ENCODE measurements around the gene IL17RE.
"Not testable (repeated sequence)": the region's sequence is repeated elsewhere in the genome, so short reads cannot be mapped to it uniquely, and the experiment has no call there.

IL17RE gene, protein sequence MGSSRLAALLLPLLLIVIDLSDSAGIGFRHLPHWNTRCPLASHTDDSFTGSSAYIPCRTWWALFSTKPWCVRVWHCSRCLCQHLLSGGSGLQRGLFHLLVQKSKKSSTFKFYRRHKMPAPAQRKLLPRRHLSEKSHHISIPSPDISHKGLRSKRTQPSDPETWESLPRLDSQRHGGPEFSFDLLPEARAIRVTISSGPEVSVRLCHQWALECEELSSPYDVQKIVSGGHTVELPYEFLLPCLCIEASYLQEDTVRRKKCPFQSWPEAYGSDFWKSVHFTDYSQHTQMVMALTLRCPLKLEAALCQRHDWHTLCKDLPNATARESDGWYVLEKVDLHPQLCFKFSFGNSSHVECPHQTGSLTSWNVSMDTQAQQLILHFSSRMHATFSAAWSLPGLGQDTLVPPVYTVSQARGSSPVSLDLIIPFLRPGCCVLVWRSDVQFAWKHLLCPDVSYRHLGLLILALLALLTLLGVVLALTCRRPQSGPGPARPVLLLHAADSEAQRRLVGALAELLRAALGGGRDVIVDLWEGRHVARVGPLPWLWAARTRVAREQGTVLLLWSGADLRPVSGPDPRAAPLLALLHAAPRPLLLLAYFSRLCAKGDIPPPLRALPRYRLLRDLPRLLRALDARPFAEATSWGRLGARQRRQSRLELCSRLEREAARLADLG

DNA sequence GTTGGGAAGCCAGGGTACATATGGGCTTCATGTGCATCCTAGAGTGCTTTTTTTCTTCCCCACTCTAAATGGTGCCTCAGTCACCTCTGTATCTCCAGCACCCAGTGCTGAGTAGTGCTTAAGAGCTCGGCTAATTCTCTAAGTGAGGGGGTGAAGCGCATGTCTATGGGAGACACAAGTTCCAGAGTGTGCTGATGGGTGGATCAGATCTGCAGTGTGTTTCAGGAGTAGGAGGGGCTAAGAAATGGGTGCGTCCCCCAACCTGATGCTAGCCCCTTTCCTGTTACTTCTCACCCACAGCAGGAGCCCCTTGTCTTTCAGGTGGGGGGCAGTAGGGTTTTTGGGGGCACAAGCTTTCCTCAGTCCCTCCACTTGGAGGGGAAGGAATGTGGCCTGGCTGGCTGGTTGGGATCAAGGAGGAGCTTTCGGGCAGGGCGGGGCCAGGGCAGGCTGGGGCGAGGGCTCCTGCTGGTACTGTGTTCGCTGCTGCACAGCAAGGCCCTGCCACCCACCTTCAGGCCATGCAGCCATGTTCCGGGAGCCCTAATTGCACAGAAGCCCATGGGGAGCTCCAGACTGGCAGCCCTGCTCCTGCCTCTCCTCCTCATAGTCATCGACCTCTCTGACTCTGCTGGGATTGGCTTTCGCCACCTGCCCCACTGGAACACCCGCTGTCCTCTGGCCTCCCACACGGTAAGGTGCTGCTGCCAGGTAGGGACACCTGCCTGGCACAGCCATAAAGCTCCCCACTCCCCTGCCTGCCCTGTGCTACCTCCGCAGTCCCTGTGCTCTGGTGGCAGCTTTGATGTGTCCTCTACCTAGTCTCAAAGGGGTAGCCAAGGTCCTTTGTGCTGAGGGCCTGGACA lies at the start of gene IL17RE:
TSS of gene IL17RE (plus strand) at position 477 of the 866 bp plus-strand sequence. CDS start at position 562, 85 bp downstream.
- no peak for DNase-seq

DNA sequence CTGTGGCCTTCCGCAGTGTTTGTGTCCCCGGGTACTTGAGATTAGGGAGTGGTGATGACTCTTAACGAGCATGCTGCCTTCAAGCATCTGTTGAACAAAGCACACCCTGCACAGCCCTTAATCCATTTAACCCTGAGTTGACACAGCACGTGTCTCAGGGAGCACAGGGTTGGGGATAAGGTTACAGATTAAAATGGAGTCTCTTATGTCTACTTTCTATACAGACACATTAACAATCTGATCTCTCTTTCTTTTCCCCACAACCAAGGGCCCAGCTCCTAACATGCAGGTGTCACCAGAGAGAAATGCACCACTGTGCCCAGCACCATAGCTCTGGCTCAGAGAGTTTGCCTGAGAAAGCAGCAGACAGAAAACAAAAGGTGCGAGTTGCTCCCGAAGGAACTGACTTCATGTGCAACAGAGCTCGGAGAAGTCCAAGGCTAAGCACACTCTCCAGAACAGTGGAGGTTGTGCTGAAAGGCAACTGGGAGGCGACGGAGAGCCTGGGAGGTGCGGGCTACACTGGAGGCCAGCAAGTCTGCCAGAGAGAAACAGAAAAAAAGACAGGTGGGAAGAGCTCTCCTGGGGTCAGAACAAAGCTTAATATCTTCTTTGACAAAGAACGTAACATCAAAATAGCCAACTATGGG lies 48.2 kb upstream of the IL17RE start:
- not testable (repeated sequence) for DNase-seq

DNA sequence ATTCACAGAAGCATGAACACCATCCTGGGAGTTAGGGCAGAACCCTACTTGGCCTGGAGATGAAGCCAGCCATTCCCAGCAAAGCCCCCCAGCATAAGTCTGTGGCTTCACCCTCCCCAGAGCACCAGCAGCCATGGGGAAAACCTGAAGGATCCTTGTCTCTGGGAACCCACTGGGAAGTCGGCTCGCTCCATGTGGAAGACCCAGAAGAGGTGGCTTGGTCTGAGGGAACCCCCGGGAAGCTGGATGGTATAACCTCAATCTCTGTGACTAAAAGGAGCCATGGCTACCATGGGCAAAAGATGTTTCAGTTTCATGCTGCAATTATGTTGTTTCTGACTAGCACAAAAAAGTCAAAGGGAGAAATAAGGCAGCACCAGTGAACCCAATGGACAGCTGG lies 47.1 kb upstream of the IL17RE start:
- no peak for DNase-seq

DNA sequence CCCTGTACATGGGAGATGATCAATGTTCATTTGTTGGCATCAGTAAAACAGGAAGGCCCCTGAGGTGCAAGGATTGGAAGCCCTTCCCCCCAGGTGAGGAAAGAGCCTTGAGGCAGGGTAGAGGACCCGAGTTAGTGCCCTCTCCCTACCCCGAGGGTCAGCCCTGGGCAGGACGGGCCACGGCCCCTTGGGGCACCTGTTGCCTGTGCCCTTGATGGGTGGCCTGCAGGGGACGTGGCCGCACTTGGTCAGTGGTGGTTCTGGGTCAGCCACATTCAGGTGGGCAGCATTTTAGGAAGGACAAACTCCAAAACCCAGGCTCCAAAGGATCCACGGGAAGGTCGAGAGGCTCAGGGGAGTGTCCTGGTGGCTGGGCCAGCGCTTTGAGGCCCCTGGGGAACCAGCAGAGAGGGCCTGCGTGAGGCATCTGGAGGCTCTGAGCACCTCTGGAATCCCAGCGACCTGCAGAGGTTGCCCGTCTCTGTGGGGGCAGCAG lies 43.1 kb upstream of the IL17RE start:
- no peak for DNase-seq

DNA sequence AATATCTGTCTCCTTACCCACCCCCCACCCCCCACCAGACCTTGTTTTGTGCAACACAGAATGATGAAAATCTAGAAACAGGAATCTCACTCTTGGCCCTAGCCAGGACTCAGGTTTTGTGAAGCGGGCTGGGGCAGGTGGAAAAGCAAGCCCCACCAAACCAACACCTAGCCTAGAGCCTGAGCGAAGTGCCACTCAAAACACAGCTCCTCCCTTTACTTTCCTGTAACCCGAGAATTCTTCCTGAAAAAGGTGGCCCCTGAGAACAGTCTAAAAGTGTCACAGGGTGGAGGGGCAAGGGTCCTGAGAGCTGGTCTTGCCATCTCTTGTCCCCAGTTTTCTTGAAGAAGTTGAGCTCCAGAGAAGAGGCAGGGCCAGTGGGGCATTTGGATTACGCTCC lies 41.4 kb upstream of the IL17RE start:
- no peak for DNase-seq

DNA sequence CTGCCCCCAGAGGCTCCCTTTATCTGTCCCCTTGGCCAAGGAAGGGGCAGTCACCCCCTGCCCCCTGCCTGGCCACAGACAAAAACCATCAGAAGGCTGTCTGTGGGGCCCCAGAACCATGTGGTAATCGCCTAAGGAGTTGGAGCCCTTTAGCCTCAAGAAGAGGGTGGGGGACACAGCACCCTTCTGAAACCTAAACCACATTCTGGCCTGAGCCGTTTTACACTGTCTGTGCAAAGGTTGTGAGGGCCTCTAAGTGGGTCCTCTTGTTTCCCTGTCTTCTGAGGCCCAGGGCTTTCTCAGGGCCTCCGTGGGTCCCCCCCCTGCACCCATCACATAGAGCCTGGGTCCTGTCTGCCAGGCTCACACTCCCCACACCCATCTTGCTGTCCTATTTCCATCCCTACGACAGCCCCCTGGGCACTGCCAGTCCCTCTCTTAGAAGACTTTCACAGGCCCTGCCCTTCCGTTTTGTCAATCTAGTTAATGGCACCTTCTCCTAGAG lies 41.0 kb upstream of the IL17RE start:
- DNase-seq: no peak

DNA sequence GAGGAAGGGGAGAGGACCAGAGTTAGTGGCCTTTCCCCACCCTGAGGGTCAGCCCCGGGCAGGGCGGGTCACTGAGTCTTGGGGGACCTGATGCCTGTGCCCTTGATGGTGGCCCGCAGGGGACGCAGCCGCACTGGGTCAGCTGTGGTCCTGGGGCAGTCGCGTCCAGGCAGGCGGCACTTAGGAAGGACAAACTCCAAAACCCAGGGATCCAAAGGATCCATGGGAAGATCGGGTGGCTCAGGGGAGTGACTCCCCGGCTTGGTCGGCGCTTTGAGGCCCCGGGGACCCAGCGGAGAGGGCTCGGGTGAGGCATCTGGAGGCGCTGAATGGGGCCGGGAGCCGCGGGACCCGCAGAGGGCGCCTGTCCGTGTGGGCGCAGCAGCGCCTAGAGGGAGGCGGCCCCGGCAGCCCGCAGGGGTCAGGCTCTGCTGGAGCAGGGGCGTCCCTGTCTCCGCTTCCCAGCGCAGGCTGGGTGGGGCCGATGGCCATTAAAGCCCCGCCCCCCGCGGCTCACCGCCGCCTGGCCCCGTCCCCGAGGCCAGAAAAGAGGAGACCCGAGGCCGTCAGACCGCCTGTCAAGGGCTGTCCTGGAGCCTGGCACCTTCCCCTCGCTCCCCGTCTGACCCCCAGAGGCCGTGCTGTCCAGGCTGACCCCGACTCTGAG lies 40.1 kb upstream of the IL17RE start:
- DNase-seq: no peak

DNA sequence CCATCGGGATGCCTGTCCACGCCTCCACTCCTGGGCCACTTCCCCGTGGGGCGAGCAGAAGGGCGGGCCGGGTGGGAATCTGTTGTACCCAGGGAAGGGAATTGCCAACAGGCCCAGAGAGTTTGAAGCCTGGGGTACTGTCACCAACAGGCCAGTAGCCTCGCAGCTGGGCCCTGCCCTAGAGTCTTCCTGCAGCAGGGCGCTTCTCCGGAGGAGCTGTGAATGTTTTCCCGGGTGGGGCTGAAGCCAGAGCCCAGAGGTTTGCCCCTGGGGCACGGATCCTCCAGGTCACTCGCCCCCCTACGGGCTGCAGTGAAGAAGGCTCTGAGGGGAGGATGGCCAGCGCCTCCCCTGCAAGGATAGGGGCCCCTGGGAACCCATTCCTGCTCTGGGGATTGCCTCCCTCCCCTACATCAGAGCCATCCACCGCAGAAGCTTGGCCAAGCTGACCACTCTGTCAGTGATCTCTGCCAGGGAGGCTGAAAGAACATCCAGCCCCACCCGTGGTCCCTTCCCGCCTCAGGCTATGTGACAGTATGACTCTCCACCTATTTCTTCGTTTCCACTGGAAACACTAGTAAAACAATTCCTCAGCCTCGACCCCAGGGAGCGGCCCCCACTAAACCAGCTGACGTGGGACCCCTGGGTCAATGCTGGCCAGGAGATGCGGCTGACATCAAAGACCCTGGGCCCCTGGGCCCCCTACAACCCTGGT lies 39.4 kb upstream of the IL17RE start:
- DNase-seq: no peak

DNA sequence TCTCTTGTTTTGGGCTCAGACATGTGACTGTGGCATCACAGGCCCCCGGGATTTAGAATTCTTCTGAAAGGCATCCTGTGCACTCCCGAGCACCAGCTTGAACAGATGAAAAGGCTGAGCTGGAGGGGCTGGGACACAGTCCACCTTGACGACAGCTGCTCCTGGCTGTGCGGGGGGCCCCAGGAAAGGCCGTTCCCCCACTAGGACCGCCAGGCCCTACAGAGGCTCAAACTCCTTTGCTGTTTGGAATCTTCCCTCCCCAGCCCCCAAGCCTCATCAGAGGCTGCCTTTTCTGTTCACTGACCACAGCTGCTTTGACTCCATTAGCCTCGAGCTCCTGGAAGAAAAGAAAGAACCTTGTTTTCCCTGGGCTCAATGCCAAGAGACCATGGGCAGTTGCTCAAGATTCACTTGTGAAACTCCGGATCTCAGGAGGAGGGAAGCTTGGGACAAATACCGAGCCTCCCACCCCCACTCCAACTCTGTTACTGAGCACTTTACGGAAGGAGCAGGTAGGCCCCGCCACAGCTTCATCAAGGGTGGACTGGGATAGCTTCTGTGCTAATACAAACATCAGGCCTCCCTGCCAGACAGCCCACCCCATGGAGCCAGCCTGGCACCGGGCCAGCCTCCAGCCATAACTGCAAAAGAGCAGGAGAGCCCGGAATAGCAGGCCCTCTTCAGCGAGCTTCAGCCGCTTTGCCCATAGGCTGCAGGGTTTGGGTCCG lies 38.3 kb upstream of the IL17RE start:
- no peak for DNase-seq

DNA sequence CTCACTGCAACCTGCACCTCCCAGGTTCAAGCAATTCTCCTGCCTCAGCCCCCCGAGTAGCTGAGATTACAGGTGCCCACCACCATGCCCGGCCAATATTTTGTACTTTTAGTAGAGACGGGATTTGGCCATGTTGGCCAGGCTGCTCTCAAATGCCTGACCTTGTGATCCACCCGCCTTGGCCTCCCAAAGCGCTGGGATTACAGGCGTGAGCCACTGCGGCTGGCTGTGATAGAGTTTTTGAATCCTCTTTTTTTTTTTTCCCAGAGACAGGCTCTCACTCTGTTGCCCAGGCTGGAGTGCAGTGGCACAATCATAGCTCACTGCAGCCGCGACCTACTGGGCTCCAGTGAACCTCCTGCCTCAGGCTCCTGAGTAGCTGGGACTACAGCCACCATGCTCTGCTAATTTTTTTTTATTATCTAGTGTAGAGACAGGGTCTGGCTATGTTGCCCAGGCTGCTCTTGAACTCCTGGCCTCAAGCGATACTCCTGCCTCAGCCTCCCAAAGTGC lies 37.5 kb upstream of the IL17RE start:
- not testable (repeated sequence) for DNase-seq

DNA sequence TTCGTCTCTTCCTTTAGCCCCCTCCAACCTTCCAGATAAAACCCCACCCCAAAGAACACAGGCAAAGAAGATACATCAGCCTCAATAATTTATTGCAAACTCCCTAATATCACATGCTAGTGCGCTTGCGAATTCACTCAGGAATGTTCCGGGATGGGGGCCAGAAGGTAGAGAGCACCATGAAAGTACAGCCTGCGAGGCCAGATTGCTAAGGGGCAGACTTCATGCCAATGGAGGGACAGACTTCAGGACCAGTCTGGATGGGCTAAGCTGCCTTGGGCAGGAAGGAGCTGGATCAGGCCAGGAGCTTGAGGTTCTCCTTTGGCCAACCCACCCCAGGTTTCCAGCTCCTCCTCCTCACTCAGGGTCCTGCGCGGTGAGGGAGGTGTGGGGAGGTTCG lies 36.0 kb upstream of the IL17RE start:
- DNase-seq: no peak

DNA sequence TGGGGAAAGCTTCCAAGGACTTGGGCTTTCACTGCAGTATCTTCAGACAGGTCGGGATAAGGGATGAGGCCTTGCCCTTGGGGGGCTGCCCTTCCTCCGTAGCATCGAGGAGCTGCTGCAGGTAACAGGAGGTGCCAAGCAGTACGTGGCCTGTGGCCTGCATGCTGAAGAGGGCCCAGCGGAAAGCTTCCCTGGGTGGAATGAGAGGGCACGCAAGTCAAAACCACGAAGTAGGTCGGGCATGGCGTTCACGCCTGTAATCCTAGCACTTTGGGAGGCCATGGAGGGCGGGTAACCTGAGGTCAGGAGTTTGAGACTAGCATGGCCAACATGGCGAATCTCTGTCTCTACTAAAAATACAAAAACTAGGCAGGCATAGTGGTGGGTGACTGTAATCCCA lies 35.5 kb upstream of the IL17RE start:
- DNase-seq: no peak

DNA sequence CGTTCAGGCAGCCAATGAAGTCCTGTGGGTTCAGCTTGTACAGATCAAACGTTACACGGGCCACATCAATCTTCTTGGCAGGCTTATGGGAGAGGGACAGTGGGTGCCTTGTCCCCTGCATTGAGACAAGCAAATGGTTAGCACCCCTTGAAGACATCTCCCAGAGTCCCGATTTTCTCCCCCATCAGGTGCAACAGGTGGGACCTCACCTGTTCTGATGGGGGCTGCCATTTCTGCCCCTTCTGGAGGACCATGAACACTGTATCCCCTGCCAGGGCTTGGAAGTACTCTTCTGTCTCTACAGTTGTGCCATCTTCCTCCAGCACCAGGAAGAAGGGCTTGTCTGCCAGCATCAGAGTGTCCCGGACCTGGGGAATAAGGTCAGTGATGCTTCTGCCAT lies 32.7 kb upstream of the IL17RE start:
- DNase-seq: no peak

DNA sequence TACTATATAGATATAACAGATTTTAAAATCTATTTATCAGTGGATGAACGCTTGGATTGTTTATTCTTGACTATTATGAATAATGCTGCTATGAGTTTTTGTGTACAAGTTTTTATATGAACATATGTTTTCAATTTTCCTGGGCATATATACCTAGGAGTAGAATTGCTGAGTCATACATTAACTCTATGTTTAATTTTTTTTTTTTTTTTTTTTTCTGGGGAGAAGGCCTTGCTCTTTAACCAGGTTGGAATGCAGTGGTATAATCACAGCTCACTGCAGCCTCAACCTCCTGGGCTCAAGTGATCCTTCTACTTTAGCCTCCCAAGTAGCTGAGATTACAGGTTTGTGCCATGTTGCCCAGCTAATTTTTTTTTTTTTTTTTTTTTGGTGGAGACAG lies 31.7 kb upstream of the IL17RE start:
- DNase-seq: no peak

DNA sequence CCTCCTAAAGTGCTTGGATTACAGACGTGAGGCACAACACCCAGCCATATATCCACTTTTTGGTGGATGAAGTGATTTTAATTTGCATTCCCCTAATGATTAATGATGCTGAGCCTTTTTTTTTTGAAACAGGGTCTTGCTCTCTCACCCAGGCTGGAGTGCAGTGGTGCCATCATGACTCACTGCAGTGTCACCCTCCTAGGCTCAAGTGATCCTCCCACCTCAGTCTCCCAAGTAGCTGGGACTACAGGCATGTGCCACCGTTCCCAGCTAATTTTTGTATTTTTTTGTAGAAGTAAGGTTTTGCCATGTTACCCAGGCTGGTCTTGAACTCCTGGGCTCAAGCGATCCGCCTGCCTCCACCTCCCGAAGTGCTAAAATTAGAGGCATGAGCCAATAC lies 30.6 kb upstream of the IL17RE start:
- DNase-seq: not testable (repeated sequence)

DNA sequence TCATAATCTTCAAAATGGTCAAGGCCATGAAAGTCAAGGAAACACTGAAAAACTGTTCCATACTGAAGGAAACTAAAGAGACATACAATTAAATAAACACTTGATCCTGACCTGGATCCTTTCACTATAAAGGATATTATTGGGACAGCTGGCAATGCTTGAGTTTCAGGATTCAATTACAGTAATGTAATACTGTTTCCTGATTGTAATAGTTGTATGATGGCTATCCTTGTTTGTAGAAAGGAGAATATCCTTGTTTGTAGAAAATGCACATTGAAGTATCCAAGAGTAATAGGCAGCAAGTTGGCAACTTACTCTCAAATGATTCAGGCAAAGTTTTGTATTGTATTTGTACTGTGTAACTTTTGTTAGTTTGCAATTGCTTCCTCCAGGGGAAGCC lies 27.2 kb upstream of the IL17RE start:
- DNase-seq: no peak

DNA sequence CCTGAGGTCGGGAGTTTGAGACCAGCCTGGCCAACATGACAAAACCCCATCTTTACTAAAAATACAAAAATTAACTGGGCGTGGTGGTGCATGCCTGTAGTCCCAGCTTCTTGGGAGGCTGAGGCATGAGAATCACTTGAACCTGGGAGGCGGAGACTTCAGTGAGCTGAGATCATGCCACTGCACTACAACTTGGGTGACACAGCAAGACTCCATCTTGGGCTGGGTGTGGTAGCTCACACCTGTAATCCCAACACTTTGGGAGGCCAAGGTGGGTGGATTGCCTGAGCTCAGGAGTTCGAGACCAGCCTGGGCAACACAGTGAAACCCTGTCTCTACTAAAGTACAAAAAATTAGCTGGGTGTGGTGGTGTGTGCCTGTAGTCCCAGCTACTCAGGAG lies 26.4 kb upstream of the IL17RE start:
- not testable (repeated sequence) for DNase-seq

DNA sequence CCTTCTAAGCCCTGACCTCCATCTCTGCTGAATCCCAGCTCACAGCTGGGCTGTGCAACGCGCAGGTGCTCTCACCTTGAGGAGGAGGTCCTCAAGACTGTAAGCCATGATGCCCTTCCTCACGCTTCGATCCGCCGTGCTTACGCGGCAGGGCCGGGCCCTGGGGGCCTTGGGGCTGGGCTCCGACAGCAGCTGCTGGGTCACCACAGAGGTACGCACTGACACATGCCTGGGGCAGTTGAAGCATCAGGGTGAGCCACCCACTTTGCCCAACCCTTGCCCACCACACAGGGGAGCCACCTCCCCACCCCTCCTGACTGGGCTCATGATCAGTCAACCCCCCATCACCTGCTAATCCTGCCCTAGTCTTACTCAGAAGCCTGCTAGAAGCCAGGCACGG lies 25.7 kb upstream of the IL17RE start:
- DNase-seq: no peak

DNA sequence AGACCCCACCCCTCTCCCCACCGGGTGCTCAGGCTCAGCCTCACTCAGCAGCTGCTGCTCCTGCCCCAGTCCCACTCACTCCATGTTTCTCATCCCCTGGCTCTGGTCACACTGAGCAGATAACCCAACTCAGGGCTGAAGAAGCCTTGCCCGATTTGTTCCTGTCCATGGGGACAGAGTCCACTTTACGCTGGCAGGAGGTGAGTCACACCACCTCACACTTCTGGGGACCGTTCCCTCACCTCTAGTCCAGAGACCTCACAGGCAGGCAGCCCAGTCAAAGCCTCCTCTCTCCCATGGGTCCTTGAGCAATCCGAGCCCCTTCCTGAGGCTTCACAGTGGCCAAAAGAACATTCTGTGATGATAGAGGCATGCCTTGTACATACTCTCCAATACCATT lies 23.9 kb upstream of the IL17RE start:
- DNase-seq: no peak

DNA sequence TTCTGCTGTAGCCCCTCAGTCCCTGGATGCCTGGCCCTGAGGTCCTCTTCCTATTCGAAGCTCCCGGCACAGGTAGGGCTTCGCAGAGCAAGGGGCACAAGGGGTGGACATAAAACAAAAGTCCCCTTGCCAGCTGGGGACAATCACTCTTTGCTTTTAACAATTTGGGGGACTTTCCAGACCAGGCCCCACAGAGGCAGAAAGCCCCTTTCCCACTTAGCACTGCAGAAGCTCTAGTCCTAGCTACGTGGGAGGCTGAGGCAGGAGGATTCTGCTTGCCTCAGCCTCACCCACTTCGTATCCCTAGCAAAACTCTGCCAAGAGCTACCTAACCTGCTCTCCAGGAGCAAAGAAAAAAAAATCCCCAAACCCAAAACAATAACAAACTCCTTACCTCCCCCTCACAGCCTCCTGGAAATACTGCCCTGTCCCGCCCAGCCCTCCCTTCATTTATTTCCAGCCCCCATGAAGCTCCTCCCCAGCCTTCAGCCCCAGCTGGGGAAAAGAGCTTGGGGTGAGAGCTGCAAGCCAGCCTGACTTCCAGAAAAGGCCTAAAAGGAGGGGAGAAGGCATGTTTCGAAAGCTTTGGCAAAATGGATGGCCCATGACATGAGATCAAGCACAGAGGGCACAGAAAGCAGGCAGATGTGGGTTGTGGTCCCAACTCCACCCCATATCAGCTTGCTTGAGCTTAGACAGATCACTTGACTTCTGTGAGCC lies 22.7 kb upstream of the IL17RE start, which contains the start of gene CIDEC:
TSS of gene CIDEC (minus strand) at position 424 of the 720 bp plus-strand sequence. CDS start 1,767 bp downstream, outside the sequence.
- no peak for DNase-seq
